ENCODE data around the gene LY6G5C.
"Not testable (repeated sequence)": the region's sequence is repeated elsewhere in the genome, so short reads cannot be mapped to it uniquely, and the experiment has no call there.

LY6G5C gene

GRCh38 chr6:31715022-31715958, 34.4 kb upstream of the LY6G5C start, which contains the start of gene LY6G6D:
LY6G6D (plus strand) TSS chr6:31715348; CDS start chr6:31715356, 8 bp downstream.
- DNase-seq: no peak

GRCh38 chr6:31713991-31714684, 33.3 kb upstream of the LY6G5C start:
- DNase-seq: no peak

DNA sequence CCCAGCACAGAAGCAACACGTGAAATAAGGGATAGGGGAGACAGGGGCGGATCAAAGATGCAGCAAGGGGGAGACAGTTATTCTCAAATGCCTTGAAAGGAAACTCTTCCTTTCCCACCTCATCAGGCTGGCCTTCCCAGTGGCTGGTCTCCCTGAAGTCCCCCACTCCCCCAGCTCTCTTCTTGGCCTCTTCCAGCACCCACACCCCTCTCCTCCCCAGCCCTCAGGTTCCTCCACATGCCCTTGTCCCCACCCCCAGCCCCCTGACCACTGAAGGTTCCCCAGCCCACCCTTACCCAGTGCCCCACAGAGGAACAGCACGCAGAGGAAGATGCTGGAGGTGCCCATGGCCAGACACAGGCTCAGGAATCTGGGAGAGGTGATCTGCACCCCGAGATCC, 32.6 kb upstream of the LY6G5C start:
- DNase-seq: no peak

DNA sequence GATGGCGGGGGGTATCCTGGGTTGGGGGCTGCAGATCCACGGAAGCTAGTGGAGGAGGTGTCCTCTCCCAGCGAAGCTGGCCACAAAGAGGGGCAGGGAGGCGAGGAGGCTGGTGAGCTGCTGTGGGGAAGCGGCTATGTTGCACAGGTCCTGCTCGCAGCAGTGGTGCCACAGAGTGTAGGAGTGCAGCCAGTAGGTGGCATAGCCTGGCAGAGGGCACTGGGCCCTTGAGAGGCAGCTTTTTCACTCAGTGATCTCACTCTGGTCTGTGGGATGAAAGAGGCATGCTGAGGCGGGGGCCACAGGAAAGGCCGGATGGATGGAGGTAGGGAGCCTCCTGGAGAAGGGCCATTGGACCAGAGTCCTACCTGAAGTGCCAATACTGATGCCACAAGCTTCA, 31.4 kb upstream of the LY6G5C start:
- no peak for DNase-seq

- DNase-seq: no peak
These were observed 30.4 kb upstream of the LY6G5C start for GRCh38 chr6:31711233-31711632.

- DNase-seq: no peak
These were observed 29.8 kb upstream of the LY6G5C start for GRCh38 chr6:31710523-31711219.

- not testable (repeated sequence) for DNase-seq
These were observed 28.3 kb upstream of the LY6G5C start for GRCh38 chr6:31709157-31709556.

DNA sequence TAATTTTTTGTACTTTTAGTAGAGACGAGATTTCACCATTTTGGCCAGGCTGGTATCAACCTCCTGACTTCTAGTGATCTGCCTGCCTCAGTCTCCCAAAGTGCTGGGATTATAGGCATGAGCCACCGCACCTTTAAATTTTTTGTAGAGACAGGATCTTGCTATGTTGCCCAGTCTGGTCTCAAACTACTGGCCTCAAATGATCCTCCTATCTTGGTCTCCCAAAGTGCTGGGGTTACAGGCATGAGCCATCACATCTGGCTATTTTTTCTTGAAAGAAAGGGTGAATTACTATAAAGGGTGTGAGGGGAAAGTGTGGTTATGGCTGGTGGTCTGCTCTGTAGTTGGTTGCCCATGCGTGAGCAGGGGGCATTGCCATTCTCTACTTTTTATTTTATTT, 27.4 kb upstream of the LY6G5C start:
- DNase-seq: no peak

- no peak for DNase-seq
These were observed 26.8 kb upstream of the LY6G5C start for GRCh38 chr6:31707701-31708100.

DNA sequence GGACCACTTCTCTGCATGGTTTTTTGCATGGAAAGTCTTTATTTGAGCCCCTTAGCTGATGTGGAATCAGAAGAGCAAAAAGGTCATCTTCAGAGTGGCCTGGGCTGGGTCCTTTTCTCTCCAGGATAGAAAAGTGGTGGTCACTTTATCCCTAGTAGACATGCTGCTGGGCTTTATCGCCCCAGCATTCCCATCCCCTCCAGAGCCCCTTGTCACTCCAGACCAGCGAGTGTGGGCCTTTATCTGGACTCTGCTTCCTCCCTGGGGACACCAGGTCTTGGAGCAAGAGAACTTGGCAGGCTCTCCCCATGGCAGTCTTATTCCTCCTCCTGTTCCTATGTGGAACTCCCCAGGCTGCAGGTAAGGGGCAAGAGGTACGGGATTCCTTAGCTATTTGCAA, 25.7 kb upstream of the LY6G5C start, which contains the start of gene LY6G6F:
TSS of gene LY6G6F (plus strand) at position 268 of the 400 bp plus-strand sequence. CDS start at position 309, 41 bp downstream.
- no peak for DNase-seq

DNA sequence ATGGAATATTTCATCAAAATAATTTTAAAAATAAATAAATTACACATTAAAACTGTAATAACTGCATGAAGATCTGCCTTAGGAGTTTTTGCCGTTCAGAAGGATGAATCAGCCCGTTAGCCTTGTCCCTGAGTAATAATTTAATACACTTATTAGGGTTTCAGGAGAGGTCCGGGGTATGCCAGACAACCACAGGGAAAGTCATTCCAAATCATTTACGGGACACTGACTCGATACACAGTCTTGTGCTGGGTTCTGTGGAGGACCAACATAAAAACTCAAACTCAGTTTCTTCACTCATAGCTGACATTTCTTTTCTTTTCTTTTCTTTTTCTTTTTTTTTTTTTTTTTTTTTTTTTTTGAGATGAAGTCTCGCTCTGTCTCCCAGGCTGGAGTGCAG, 25.1 kb upstream of the LY6G5C start:
- DNase-seq: no peak

DNA sequence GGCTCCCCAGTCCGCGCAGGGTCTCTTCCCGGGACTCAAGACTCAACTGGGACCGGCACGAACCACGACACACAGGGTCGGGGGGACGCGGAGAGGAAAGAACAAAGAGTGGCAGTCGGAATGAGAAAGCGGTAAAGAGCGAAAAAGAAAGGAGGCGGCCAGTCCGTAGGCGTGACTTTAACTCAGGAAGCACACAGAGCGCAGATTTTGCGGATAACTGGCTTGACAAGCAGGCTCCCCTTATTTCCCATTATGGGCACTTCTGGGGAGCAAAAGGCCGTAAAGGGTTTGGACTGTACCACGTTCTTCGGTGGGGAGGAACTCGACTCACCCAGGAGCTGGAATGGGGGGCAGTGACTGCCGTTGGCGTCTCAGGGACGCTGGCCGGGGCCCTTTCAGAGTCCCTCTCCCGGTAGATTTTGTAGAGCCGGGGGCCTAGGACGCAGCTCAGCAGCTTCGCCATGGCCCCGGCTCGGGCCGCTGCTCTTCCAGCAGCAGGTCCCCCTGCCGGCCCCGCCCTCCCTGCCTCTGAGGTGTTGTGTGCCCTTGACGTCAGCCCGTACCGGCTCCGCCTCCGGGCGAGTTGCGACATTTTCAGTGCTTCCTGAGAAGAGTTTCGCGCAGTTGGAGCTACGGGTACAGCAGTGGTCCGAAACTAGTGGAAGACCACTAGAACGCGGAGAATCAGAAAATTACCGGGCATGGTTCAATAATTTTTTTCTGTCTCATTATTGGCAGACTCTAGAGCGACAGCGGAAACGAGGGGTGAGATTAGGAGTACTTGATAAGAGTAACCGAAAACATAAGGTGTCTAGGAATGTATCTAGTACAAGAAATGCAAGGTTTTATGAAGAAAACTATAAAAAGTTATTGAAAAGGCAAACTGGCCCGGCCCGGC, 22.2 kb upstream of the LY6G5C start, which contains the start of gene ABHD16A:
TSS of gene ABHD16A (minus strand) at position 506 of the 898 bp plus-strand sequence. CDS start at position 463, 43 bp downstream.
- peak; percentile 98 for DNase-seq

DNA sequence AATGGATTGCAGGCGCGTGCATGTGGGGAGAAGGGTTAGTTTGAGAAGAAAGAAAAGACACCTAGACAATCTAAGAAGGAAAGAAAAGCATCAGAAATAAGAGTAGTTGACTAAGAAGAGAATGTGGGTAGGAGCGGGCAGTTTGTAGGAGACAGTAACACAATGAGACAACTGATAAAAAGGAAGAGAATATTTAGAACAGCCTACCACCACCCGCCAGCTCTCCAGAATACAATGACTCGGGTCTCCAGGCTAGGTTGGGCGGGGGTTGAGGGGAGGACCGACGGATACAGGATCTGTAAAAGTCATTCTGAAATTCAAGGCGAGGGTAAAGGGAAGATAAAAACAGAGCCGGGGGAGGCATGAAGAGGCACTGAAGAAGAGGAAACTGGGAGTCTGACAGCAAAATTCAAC, 21.5 kb upstream of the LY6G5C start:
- DNase-seq: peak; percentile 41

DNA sequence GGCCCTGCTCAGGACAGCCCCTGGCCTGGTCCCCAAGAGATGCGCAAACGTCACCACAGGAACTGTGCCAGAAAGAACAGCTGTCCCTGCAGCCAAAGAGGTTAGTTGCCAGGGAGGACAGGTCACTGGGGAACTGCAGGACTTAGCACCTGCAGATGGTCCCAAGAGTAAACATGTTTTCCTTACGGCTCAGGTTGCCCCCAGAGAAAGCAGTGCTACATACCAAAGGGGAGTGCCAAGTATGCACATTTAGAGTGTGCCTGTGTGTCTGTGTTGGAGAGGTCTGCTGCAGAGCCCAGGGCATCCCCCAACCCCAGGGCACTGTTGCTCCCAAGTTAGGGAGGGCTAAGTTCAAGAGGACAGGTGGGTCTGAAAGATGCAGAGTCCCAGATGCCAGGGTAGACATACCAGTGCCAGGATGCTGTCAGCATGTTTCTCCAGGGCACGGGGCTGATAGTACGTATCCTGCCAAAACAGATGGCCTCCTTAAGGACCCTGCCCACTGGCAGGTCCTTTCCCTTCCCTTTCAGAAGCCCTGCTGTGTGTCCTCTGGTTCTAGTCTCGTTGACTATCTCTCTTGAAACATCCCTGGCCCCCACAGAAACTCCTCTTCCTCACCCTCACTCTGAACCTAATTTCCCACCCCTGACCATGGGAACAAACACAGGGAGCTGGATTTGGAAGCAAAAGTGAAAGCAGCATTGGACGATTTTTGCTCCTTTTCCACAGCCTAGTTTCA, 21.0 kb upstream of the LY6G5C start:
- no peak for DNase-seq

DNA sequence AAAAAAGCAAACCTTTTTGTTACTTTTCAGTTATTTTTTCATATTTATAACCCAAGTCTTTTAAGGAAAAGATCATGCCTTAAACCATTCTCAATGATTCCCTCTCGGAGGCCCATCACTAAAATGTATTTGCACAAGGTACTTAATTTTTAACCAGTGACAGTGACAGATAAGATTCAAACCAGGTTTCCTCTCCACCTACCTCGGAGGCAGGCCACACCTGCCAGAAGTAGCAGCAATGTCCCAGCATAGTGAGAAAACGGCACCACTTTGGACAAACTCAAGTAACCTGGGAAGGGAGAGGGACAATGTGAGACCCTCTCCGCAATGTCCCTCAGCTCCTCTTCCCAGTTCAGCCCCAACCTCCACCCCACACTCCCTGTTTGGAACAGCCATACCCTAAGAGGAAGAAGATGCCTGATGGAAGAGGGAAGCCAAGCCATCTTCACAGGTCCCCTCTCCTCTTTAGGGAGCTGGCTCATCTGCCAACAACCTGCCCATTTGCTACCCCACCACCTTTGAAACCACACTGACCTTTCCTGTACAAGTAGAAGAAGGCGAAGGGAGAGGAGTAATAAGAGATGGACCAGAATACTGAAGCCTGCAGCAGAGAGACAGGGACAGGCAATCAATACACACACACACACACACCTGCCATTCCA, 20.0 kb upstream of the LY6G5C start:
- DNase-seq: no peak

- DNase-seq: peak; percentile 36
These were observed 16.7 kb upstream of the LY6G5C start for GRCh38 chr6:31697555-31697954.

- no peak for DNase-seq
These were observed 12.7 kb upstream of the LY6G5C start for GRCh38 chr6:31693535-31693934.

DNA sequence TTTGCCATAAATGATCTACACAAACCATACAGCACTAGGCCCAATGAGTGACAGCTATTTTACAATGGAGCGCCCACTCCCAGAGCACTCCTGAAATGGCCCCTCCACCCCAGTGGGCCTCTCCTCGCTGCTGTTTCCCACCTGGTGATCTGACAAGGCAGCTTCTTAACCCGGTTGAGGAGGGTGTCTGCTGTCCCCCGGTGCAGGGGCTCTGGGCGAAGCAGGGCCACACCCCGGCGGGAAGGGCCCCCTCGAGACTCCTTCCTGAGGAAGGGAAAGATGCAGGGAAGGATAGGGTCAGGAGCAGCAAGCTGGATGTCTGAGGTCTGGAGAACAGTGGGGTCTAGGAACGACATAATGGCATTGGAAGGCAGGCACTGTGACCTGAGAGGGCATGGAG, 12.0 kb upstream of the LY6G5C start:
- no peak for DNase-seq

DNA sequence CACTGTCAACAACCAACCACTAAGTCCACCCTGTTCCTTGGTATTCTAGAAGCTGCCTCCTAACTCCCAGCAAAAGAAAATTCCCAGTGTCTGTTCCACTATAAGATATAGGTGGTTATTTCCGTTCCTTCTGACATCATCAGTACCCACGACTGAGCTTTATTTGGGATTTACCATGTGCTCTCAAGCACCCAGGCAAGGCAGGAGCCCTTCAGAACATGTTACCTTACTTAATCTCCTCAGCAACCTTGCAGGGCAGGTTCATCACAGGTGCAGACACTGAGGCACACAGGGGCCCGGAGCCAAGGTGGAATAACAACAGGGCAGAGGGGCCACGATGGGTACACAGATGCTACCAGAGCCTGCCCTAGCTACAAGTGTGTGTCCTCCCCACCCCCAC, 11.5 kb upstream of the LY6G5C start:
- no peak for DNase-seq

DNA sequence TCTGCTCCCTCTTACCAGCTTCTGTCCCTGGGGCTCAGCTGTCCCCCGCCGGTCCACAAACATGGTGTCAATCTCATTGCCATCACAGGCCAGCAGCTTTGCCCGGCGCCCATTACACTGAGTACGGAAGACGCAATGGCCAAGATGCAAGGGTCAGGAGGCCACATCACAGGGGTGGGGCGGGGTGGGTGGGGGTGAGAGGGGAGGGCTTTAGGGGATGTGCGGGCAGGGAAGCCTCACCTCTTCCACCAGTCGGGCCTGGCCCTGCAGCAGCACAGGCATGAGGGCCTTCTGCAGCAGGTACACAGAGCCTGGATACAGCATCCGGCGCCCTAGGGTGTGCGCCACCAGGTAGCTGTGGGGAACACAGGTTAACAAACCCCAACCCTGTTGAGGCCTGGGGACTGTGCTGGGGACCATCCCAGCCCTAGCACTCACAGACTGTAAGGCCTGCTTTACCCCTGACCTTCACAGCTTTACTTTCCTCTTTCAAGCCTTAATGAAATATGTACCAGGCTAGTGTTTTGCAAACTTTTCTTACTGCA, 10.8 kb upstream of the LY6G5C start:
- DNase-seq: no peak

Data from activated CD4-positive, alpha-beta T cell treated with anti-CD3 and anti-CD28 coated beads, Interleukin-2, amount 50 U/mL, for 16 hours (primary cell).